K562 (cell line): ENCODE measurements around the gene NEU1. TPM values are rescaled to one million over a fixed set of nuclear protein-coding genes. Genes with fewer than 3 reads are reported as not detected.

ENCODE experiments used
- CCNT2 ChIP-seq: IDR thresholded peaks from 2 replicates; pipeline ENCODE4 v1.6.1; 2011; ENCODE audit warnings: borderline replicate concordance, low read depth, mild to moderate bottlenecking, moderate library complexity, mixed read lengths, low read length; ENCODE audit not compliant: insufficient read length; ENCODE audit errors: extremely low read depth
- CHD4 ChIP-seq: fragments of 200-600 bp; sonication (generic); IDR thresholded peaks from 3 replicates; pipeline ENCODE4 v1.6.1; 2012; ENCODE audit warnings: low read depth, mild to moderate bottlenecking, mixed read lengths, low read length, inconsistent platforms; ENCODE audit not compliant: insufficient read depth, insufficient replicate concordance, poor library complexity, severe bottlenecking
- CSDE1 ChIP-seq, 2 experiments: fragments of 450-650 bp; IDR thresholded peaks; 2 replicates each; pipeline ENCODE4 v1.6.1; 2016; ENCODE audit warnings: mild to moderate bottlenecking in 1 of 2
- DIDO1 ChIP-seq: fragments of 450-650 bp; IDR thresholded peaks from 2 replicates; pipeline ENCODE4 v1.6.1; 2016; ENCODE audit warnings: low read depth, missing biosample characterization, missing genetic modification characterization
- E2F4 ChIP-seq: sonication (generic); formaldehyde crosslinking; IDR thresholded peaks from 2 replicates; pipeline ENCODE4 v1.8.0; 2022; ENCODE audit warnings: mild to moderate bottlenecking, low read depth, missing genetic modification reagents
- EP400 ChIP-seq: fragments of 450-650 bp; IDR thresholded peaks from 2 replicates; pipeline ENCODE4 v1.6.1; 2017; ENCODE audit warnings: antibody characterized with exemption, mild to moderate bottlenecking, moderate library complexity
- HDAC1 ChIP-seq, 2 experiments: fragments of 450-650 bp; IDR thresholded peaks; 2 replicates each; pipeline ENCODE4 v1.6.1; 2016 to 2017; ENCODE audit warnings: inconsistent platforms in 1 of 2, mild to moderate bottlenecking in 1 of 2, moderate library complexity in 1 of 2
- HMG20B ChIP-seq: fragments of 250-450 bp; sonication (Bioruptor Pico); IDR thresholded peaks from 2 replicates; pipeline ENCODE4 v1.5.0; 2021; ENCODE audit warnings: mild to moderate bottlenecking
- MCM5 ChIP-seq: fragments of 450-650 bp; IDR thresholded peaks from 2 replicates; pipeline ENCODE4 v1.6.1; 2016; ENCODE audit warnings: low read depth
- NR0B1 ChIP-seq: fragments of 450-650 bp; IDR thresholded peaks from one replicate; pipeline ENCODE4 v1.6.1; 2018; ENCODE audit warnings: mild to moderate bottlenecking, moderate library complexity; ENCODE audit not compliant: partially characterized antibody
- NR1H2 ChIP-seq: sonication (generic); formaldehyde crosslinking; IDR thresholded peaks from 2 replicates; pipeline ENCODE4 v1.4.0; 2020; ENCODE audit warnings: mild to moderate bottlenecking, missing genetic modification reagents
- POLR2H ChIP-seq: IDR thresholded peaks from 2 replicates; pipeline ENCODE4 v1.6.1; 2016; ENCODE audit warnings: missing genetic modification characterization, low read depth, mild to moderate bottlenecking, control low read depth, missing compliant biosample characterization, moderate library complexity
- PPARD ChIP-seq: fragments of 250-450 bp; sonication (Bioruptor Pico); IDR thresholded peaks from 2 replicates; pipeline ENCODE4 v1.8.0; 2022; ENCODE audit warnings: inconsistent platforms, mild to moderate bottlenecking, moderate library complexity
- RUNX1 ChIP-seq: sonication (generic); IDR thresholded peaks from 2 replicates; pipeline ENCODE4 v1.6.1; 2016; ENCODE audit warnings: antibody characterized with exemption, low read depth
- SOX6 ChIP-seq: fragments of 450-650 bp; IDR thresholded peaks from 2 replicates; pipeline ENCODE4 v1.6.1; 2014; ENCODE audit warnings: mild to moderate bottlenecking
- SREBF1 ChIP-seq: fragments of 150-350 bp; IDR thresholded peaks from 2 replicates; pipeline ENCODE4 v1.6.1; 2014; ENCODE audit warnings: antibody characterized with exemption, low read depth, low read length, borderline replicate concordance
- TAF1 ChIP-seq: IDR thresholded peaks from 2 replicates; pipeline ENCODE4 v1.6.1; 2011; ENCODE audit warnings: mild to moderate bottlenecking, low read length, moderate library complexity; ENCODE audit not compliant: insufficient read depth, control insufficient read depth, severe bottlenecking; ENCODE audit errors: extremely low read depth
- TAF15 ChIP-seq: fragments of 200-400 bp; formaldehyde crosslinking; IDR thresholded peaks from 2 replicates; pipeline ENCODE4 v1.6.1; 2017; ENCODE audit warnings: mild to moderate bottlenecking, low read depth, low read length, moderate library complexity
- UBTF ChIP-seq, 2 experiments: IDR thresholded peaks; 2 replicates each; pipeline ENCODE4 v1.6.1; 2012; ENCODE audit warnings: improper control_type of control experiment in 2 of 2, low read depth in 2 of 2, low read length in 2 of 2, borderline replicate concordance in 1 of 2
- XRCC4 ChIP-seq: IDR thresholded peaks from one replicate; pipeline ENCODE4 v1.6.1; 2011; ENCODE audit not compliant: insufficient read depth, insufficient read length; ENCODE audit errors: extremely low read depth
- ZC3H8 ChIP-seq: fragments of 450-650 bp; IDR thresholded peaks from 2 replicates; pipeline ENCODE4 v1.6.1; 2017
- ZKSCAN3 ChIP-seq: fragments of 250-450 bp; sonication (Bioruptor Pico); IDR thresholded peaks from 2 replicates; pipeline ENCODE4 v1.4.0; 2020
- ZNF282 ChIP-seq: sonication (generic); formaldehyde crosslinking; IDR thresholded peaks from 2 replicates; pipeline ENCODE4 v1.8.1; 2023; ENCODE audit warnings: missing genetic modification reagents
- ZNF436 ChIP-seq: fragments of 250-450, 450-650 bp; sonication (Bioruptor Pico); formaldehyde crosslinking; IDR thresholded peaks from 2 replicates; pipeline ENCODE4 v1.7.0; 2020; ENCODE audit warnings: mild to moderate bottlenecking
- polyA plus RNA-seq, 8 experiments: library from polyadenylated mRNA; depleted of rRNA in 4 of 8; stranded (reverse) in 5 of 8; unstranded in 3 of 8; fragments of >200 nt; fragmentation: Nextera tagmentation in 2 of 8; fragmentation: Illumina TruSeq in 1 of 8; extraction: Ambion mirVana in 2 of 8; extraction: Trizol in 1 of 8; gene quantifications; 2 replicates each; pipeline versions ENCODE4 v1.2.1 to v1.2.3, GENCODE V29; 2011 to 2014; ENCODE audit warnings: inconsistent platforms in 1 of 8, missing spikeins in 1 of 8
- total RNA-seq, 7 experiments: library from RNA; depleted of rRNA in 6 of 7; stranded (reverse); fragments of >200 nt in 6 of 7; fragmentation: Illumina TruSeq in 2 of 7; extraction: Trizol in 2 of 7; gene quantifications; 2 replicates each; pipeline versions ENCODE4 v1.2.1 to v1.2.3, GENCODE V29; 2011 to 2021; ENCODE audit warnings: low replicate concordance in 1 of 7

The NEU1 gene
- total and polyA plus RNA-seq, 9 of the 15 experiments (the other 6 are each of a cell fraction or from before 2014, with no cell fraction given) = 14.8 to 67.8 (median 51.0) TPM

GRCh38 chr6:31834367-31835250 is 28.0 kb downstream of the NEU1 start (continued):
- TF ChIP-seq ZNF436 (peak; percentile 74; the same call in 1 of the 2 replicates), XRCC4 (no peak), ZNF282 (CRISPR knock-in tag) (no peak; the same call in 1 of the 2 replicates), CSDE1 (IDR thresholded peaks at IDR 0.05) (no peak), SREBF1 (no peak), TAF1 (peak; percentile 99), PPARD (CRISPR knock-in tag) (no peak), TAF15 (peak; percentile 94), DIDO1 (tag) (peak; percentile 52), CCNT2 (peak; percentile 99), HMG20B (CRISPR knock-in tag) (peak; percentile 92), RUNX1 (no peak), POLR2H (tag) (no peak), MCM5 (no peak), NR0B1 (no peak), NR1H2 (CRISPR knock-in tag) (peak; percentile 96; the same call in 1 of the 2 replicates), HDAC1 (IDR thresholded peaks at IDR 0.05) (peak in 1 of 2 experiments; percentile 95; a peak in 2 of 4 replicates), ZKSCAN3 (CRISPR knock-in tag) (no peak), UBTF (IDR thresholded peaks at IDR 0.05; ENCODE audit: borderline replicate concordance in 1 of 2, low read depth in 2 of 2, low read length in 2 of 2) (no peak), CHD4 (no peak), EP400 (no peak), SOX6 (peak; percentile 20), ZC3H8 (peak; percentile 69; the same call in 1 of the 2 replicates), E2F4 (CRISPR knock-in tag) (peak; percentile 85; the same call in 1 of the 2 replicates)
